Adrenal gland (tissue), 12 donors: ENCODE data around the gene NAV2. TPM values are rescaled to one million over a fixed set of nuclear protein-coding genes. Genes with fewer than 3 reads are reported as not detected.

ENCODE experiments used
- DNase-seq, 7 donors: peaks; one replicate each; pipeline ENCODE4 v3.0.0-alpha.2; 2019 to 2020
- H3K27ac ChIP-seq, 5 donors: fragments of 200-600 bp; sonication (generic) in 4 of 5; 1 replicate in 3 of 5; 2 replicates in 2 of 5; pipeline versions ENCODE4 v1.5.1 to v1.8.0; 2016 to 2020; ENCODE audit warnings: mild to moderate bottlenecking in 1 of 5
- H3K27me3 ChIP-seq: fragments of 200-600 bp; 2 replicates; pipeline ENCODE4 v1.8.0; 2021
- H3K36me3 ChIP-seq, 2 donors: fragments of 200-600 bp; replicated peaks in 1 of 2; 1 replicate in 1 of 2; 2 replicates in 1 of 2; pipeline versions ENCODE4 v1.5.1 to v1.8.0; 2018 to 2022
- H3K4me1 ChIP-seq, 2 donors: fragments of 200-600 bp; replicated peaks in 1 of 2; 1 replicate in 1 of 2; 2 replicates in 1 of 2; pipeline versions ENCODE4 v1.5.1 to v1.8.0; 2018 to 2021
- H3K4me3 ChIP-seq, 4 donors: fragments of 200-600 bp; sonication (generic) in 3 of 4; one replicate each; pipeline ENCODE4 v1.5.1; 2016 to 2018
- H3K9me3 ChIP-seq, 3 donors: fragments of 200-600 bp; sonication (generic) in 1 of 3; replicated peaks in 1 of 3; 1 replicate in 2 of 3; 2 replicates in 1 of 3; pipeline versions ENCODE4 v1.5.1 to v1.8.0; 2016 to 2021
- CTCF ChIP-seq, 6 experiments: fragments of 450-650 bp in 4 of 6; fragments of 200-600 bp in 2 of 6; sonication (generic) in 1 of 6; IDR thresholded peaks; 1 replicate in 5 of 6; 2 replicates in 1 of 6; pipeline versions ENCODE4 v1.5.1 to v1.8.0; 2016 to 2021; ENCODE audit warnings: antibody characterized with exemption in 6 of 6, mild to moderate bottlenecking in 2 of 6, moderate library complexity in 1 of 6
- POLR2A ChIP-seq, 2 donors: fragments of 450-650 bp; IDR thresholded peaks; one replicate each; pipeline ENCODE4 v1.6.1; 2017; ENCODE audit warnings: antibody characterized with exemption in 2 of 2, mild to moderate bottlenecking in 2 of 2, moderate library complexity in 1 of 2
- WGBS, 4 donors: extraction: QIAGEN DNeasy Blood & Tissue Kit in 2 of 4; methylation state at CpG; one replicate each; pipeline versions ENCODE4 v1.1.5 to v1.1.7; 2013 to 2017; 5-methylcytosine and 5-hydroxymethylcytosine counted together
- intact Hi-C, 2 donors: fragments of 100-400 bp; cut with DNase I; formaldehyde crosslinking; loops; one replicate each; pipeline versions ENCODE4 v1.14.1 to v1.15.0; 2022 to 2023
- polyA plus RNA-seq, 3 donors: library from polyadenylated mRNA; stranded (reverse); fragments of 200-250 nt in 2 of 3; fragments of 350-450 nt in 1 of 3; fragmentation: Illumina TruSeq in 1 of 3; extraction: RNeasy Lipid Tissue Mini Kit (QIAGEN cat#74804) in 1 of 3; gene quantifications; one replicate each; pipeline ENCODE4 v1.2.3, GENCODE V29; 2013 to 2014
- total RNA-seq, 9 donors: library from RNA; depleted of rRNA in 4 of 9; stranded (reverse); fragments of >200 nt in 4 of 9; fragments of 120-200 nt in 1 of 9; fragmentation: NEBNext Ultra II Directional in 1 of 9; extraction: Animal tissue kit (Norgen Biotek cat#: 25700) in 1 of 9; gene quantifications; one replicate each; pipeline versions ENCODE4 v1.1.0 to v1.2.4, GENCODE V29; 2013 to 2023
- donor health status: healthy with polysubstance abuse.
- donor health status: Bipolar disorder and iron deficiency.
- donor health status: DM: yes; HTN: yes; CAD: no.
- donor health status: DM: no; HTN: no; CAD: no.
- donor health status: DM: no; HTN: no; CAD: no.
- donor health status: DM: yes; HTN: yes; CAD: no.

NAV2 gene
- total and polyA plus RNA-seq, 12 donors, result 1.6 to 9.2 (median 5.5) TPM

GRCh38 chr11:19970944-19971343 is 258.3 kb downstream of the NAV2 start:
- WGBS, 4 donors, result 88 to 93% (median 92%) methylated on average over 4 of the region's 4 CpGs
- H3K27me3 ChIP-seq, result no peaks in the 10 kb centered on the region
- H3K27ac ChIP-seq, result no peak overlapping the region
- TF ChIP-seq POLR2A (IDR thresholded peaks at IDR 0.05), result no peak
- no peak for TF ChIP-seq CTCF (IDR thresholded peaks at IDR 0.05)
- no peaks in the 10 kb centered on the region for H3K9me3 ChIP-seq
- H3K4me1 ChIP-seq, result no peaks in the 10 kb centered on the region
- no peak overlapping the region for H3K4me3 ChIP-seq
- H3K36me3 ChIP-seq, result no peaks in the 10 kb centered on the region
- no peak for DNase-seq
- intact Hi-C loops, result no loop called here

- no peaks in the 10 kb centered on the region for H3K27me3 ChIP-seq
- no peak overlapping the region for H3K4me3 ChIP-seq
- no peaks in the 10 kb centered on the region for H3K36me3 ChIP-seq
- no peaks in the 10 kb centered on the region for H3K9me3 ChIP-seq
- intact Hi-C loops, result no loop called here
- no peak overlapping the region for H3K27ac ChIP-seq
- WGBS, 4 donors, result 40 to 88% (median 58%) methylated on average over 2 of the region's 2 CpGs
- DNase-seq, result no peak
- no peak for TF ChIP-seq CTCF (IDR thresholded peaks at IDR 0.05)
- TF ChIP-seq POLR2A (IDR thresholded peaks at IDR 0.05), result no peak
- H3K4me1 ChIP-seq, result no peaks in the 10 kb centered on the region
These were observed 259.5 kb downstream of the NAV2 start for GRCh38 chr11:19972091-19972490.

- H3K27ac ChIP-seq, result no peak overlapping the region
- intact Hi-C loops, result no loop called here
- DNase-seq, result no peak
These were observed 260.0 kb downstream of the NAV2 start for GRCh38 chr11:19972651-19973050.

GRCh38 chr11:19973136-19973635 is 260.5 kb downstream of the NAV2 start:
- no peaks in the 10 kb centered on the region for H3K27me3 ChIP-seq
- H3K4me1 ChIP-seq, result no peaks in the 10 kb centered on the region
- H3K9me3 ChIP-seq, result no peaks in the 10 kb centered on the region
- no peak overlapping the region for H3K4me3 ChIP-seq
- intact Hi-C loops, result no loop called here
- 94 to 98% (median 97%) methylated on average over 5 of the region's 5 CpGs for WGBS, 4 donors
- H3K36me3 ChIP-seq, result no peaks in the 10 kb centered on the region
- DNase-seq, result no peak
- H3K27ac ChIP-seq, result no peak overlapping the region
- TF ChIP-seq POLR2A (IDR thresholded peaks at IDR 0.05) (no peak), CTCF (IDR thresholded peaks at IDR 0.05) (no peak)

More at GRCh38 chr11:19972651-19973050, 260.0 kb downstream of the NAV2 start:
- no peak for TF ChIP-seq CTCF (IDR thresholded peaks at IDR 0.05)
- no peak for TF ChIP-seq POLR2A (IDR thresholded peaks at IDR 0.05)
- Histone ChIP-seq H3K4me3 (no peak overlapping the region), H3K9me3 (no peaks in the 10 kb centered on the region), H3K27me3 (no peaks in the 10 kb centered on the region), H3K4me1 (no peaks in the 10 kb centered on the region), H3K36me3 (no peaks in the 10 kb centered on the region)
- WGBS, 4 donors, result 90 to 100% (median 98%) methylated on average over 1 of the region's 1 CpG
